ENCODE data around the gene CCS. TPM values are rescaled to one million over a fixed set of nuclear protein-coding genes. Genes with fewer than 3 reads are reported as not detected.

The CCS gene
- total and polyA plus RNA-seq, 9 of the 15 experiments (the other 6 are each of a cell fraction or from before 2014, with no cell fraction given), result 1.1 to 46.6 (median 26.8) TPM

DNA sequence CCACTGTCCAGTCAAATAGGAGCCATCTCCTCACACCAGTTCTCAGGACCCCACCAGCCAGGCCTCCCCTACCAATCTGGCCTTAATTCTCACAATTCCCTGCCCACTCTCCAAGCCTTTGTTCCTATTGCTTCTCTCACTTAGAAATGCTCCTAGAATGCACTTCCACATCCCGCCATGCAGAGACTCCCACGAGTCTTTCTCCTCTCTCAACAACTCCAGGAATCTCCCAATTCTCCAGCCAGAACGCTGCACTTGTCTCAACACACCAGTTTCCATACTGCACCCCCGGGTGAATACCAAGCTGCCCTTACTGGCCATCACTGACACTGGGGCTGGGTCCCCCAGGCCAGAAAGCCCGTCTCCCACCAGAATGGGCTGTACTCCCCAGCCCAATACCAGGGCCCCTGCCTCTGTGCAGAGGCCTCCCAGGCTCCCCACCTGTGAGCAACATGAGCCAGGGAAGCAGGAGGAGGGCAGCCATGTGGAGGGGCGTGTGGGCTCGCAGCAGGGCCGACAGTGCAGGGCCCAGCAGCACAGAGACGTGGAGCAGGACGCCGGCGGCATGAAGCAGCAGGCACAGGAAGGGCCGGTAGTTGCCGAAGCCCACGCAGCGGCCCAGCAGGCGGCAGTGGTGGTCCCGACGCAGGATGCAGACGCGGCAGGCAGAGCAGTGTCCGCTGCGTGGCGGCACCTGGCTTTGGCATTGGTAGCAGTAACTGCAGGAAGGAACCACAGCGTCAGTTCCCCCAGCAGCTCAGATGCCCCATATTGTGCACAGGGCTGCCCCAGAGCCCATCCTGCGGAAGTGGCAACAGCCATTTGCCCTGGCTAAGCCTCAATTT is 49.5 kb upstream of the CCS start:
- 85% methylated on average over 24 of the region's 26 CpGs for WGBS (ENCODE audit: insufficient coverage, low coverage, missing lambda C conversion rate)
- in situ Hi-C loops (cut with MboI) (no loop called here), intact Hi-C loops (cut with micrococcal nuclease) (no loop called here)
- ChIA-PET CTCF (ENCODE audit: low intra/inter-chr PET ratio) (no interaction called here), POLR2A (interaction anchor here (0.9 to 1.0 kb wide), 2 partner anchors 11 to 24 kb away, joined by 3 to 4 read pairs; no protein-coding TSS in a partner anchor)
- Histone ChIP-seq H3K79me2 (ENCODE audit: control insufficient read depth, insufficient read depth, low read length) (peaks cover 6% of the 10 kb centered on the region; the same call in 1 of the 3 replicates), H3K27me3 (ENCODE audit: control insufficient read depth in 2 of 2, insufficient read depth in 2 of 2, low read length in 2 of 2) (no peaks in the 10 kb centered on the region), H3K27ac (ENCODE audit: extremely low read depth, low read depth, low read length) (no peak overlapping the region), H3K4me3 (no peak overlapping the region), H3K9ac (ENCODE audit: insufficient read depth in 1 of 2, low read depth in 2 of 2, low read length in 2 of 2) (peak overlapping the region in 1 of 2 experiments; percentile 24; a peak in 1 of 4 replicates), H3K4me1 (replicated peaks in 1 of 2; ENCODE audit: control insufficient read depth in 2 of 2, insufficient read depth in 2 of 2, low read length in 2 of 2) (peaks cover 0 to 44% of the 10 kb centered on the region in 2 experiments; a peak in 3 of 5 replicates), H3K9me3 (replicated peaks; ENCODE audit: control insufficient read depth, insufficient read depth, low read depth, low read length) (no peaks in the 10 kb centered on the region), H4K20me1 (replicated peaks; ENCODE audit: control insufficient read depth, insufficient read depth, low read length) (no peaks in the 10 kb centered on the region), H2AFZ (ENCODE audit: low read depth, low read length) (no peak overlapping the region), H3K9me1 (ENCODE audit: control insufficient read depth, insufficient read depth, low read length) (no peaks in the 10 kb centered on the region), H3K36me3 (ENCODE audit: control insufficient read depth, insufficient read depth, low read length) (peaks cover 5% of the 10 kb centered on the region; the same call in 2 of the 3 replicates), H3K4me2 (ENCODE audit: insufficient read depth, low read length) (no peak overlapping the region)
- DNase-seq (ENCODE audit: extremely low read depth in 1 of 4, low spot score in 3 of 4), result no peak
- BruUV-seq (replicated peaks), result no TSS peak
- no peak for ATAC-seq
- no peak for FAIRE-seq
- TF ChIP-seq ZNF282 (CRISPR knock-in tag; IDR thresholded peaks at IDR 0.05) (no peak), MAFF (IDR thresholded peaks at IDR 0.05; ENCODE audit: low read length) (no peak), CAMTA2 (CRISPR knock-in tag; conservative IDR thresholded peaks at IDR 0.05) (no peak), RBFOX2 (IDR thresholded peaks at IDR 0.05; ENCODE audit: low read depth, low read length) (0 out of 2 replicates have a peak, but pooled peaks have one; percentile 18), PYGO2 (tag; IDR thresholded peaks at IDR 0.05) (no peak), POLR2A (conservative IDR thresholded peaks at IDR 0.05) (no peak), ZNF3 (CRISPR knock-in tag; IDR thresholded peaks at IDR 0.05) (no peak), CBFA2T3 (IDR thresholded peaks at IDR 0.05) (no peak), ZNF584 (CRISPR knock-in tag; IDR thresholded peaks at IDR 0.05; ENCODE audit: low read depth) (no peak), POLR2G (IDR thresholded peaks at IDR 0.05; ENCODE audit: low read depth, low read length) (peak; percentile 49)
- TF ChIP-seq, protein P1, sequence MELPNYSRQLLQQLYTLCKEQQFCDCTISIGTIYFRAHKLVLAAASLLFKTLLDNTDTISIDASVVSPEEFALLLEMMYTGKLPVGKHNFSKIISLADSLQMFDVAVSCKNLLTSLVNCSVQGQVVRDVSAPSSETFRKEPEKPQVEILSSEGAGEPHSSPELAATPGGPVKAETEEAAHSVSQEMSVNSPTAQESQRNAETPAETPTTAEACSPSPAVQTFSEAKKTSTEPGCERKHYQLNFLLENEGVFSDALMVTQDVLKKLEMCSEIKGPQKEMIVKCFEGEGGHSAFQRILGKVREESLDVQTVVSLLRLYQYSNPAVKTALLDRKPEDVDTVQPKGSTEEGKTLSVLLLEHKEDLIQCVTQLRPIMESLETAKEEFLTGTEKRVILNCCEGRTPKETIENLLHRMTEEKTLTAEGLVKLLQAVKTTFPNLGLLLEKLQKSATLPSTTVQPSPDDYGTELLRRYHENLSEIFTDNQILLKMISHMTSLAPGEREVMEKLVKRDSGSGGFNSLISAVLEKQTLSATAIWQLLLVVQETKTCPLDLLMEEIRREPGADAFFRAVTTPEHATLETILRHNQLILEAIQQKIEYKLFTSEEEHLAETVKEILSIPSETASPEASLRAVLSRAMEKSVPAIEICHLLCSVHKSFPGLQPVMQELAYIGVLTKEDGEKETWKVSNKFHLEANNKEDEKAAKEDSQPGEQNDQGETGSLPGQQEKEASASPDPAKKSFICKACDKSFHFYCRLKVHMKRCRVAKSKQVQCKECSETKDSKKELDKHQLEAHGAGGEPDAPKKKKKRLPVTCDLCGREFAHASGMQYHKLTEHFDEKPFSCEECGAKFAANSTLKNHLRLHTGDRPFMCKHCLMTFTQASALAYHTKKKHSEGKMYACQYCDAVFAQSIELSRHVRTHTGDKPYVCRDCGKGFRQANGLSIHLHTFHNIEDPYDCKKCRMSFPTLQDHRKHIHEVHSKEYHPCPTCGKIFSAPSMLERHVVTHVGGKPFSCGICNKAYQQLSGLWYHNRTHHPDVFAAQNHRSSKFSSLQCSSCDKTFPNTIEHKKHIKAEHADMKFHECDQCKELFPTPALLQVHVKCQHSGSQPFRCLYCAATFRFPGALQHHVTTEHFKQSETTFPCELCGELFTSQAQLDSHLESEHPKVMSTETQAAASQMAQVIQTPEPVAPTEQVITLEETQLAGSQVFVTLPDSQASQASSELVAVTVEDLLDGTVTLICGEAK (IDR thresholded peaks at IDR 0.05), result no peak
- TF ChIP-seq, protein P1 (CRISPR knock-in tag; IDR thresholded peaks at IDR 0.05), result no peak
